Gastroesophageal sphincter (tissue), 3 donors: ENCODE measurements around the gene CYP2D6.

Source experiments
- POLR2A ChIP-seq, 2 donors: fragments of 450-650 bp; IDR thresholded peaks; one replicate each; pipeline ENCODE4 v1.6.1; 2017; ENCODE audit warnings: antibody characterized with exemption in 2 of 2, mild to moderate bottlenecking in 2 of 2, moderate library complexity in 1 of 2
- POLR2AphosphoS5 ChIP-seq: sonication (generic); formaldehyde crosslinking; IDR thresholded peaks from one replicate; pipeline ENCODE4 v1.6.1; 2017; ENCODE audit warnings: antibody characterized with exemption
- TF ChIP-seq, protein P1 (sequence below), 4 experiments: fragments of 200-600 bp in 2 of 4; fragments of 450-650 bp in 2 of 4; sonication (generic) in 1 of 4; IDR thresholded peaks; one replicate each; pipeline ENCODE4 v1.5.1; 2017 to 2019; ENCODE audit warnings: antibody characterized with exemption in 4 of 4, mild to moderate bottlenecking in 2 of 4, moderate library complexity in 2 of 4

DNA sequence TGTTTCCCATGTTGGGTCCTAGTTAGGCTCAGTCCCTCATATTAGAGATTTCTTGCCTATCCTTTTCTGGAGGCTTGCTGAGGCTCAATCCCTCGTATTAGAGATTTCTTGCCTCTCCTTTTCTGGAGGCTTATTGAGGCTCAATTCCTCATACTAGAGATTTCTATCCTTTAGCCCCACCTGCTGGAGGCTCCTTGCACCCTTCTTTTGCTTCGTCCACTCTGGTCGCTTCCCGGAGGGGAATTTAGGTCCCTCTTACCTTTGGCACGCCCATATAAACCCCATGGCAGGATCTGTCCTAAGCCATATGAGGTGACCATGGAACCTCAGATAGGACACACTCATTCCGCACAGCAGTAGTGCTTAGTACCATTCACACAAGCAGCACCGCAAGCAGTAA, 15.9 kb downstream of the CYP2D6 start:
- TF ChIP-seq, protein P1, sequence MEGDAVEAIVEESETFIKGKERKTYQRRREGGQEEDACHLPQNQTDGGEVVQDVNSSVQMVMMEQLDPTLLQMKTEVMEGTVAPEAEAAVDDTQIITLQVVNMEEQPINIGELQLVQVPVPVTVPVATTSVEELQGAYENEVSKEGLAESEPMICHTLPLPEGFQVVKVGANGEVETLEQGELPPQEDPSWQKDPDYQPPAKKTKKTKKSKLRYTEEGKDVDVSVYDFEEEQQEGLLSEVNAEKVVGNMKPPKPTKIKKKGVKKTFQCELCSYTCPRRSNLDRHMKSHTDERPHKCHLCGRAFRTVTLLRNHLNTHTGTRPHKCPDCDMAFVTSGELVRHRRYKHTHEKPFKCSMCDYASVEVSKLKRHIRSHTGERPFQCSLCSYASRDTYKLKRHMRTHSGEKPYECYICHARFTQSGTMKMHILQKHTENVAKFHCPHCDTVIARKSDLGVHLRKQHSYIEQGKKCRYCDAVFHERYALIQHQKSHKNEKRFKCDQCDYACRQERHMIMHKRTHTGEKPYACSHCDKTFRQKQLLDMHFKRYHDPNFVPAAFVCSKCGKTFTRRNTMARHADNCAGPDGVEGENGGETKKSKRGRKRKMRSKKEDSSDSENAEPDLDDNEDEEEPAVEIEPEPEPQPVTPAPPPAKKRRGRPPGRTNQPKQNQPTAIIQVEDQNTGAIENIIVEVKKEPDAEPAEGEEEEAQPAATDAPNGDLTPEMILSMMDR (IDR thresholded peaks at IDR 0.05) = peak in 1 of 4 experiments; percentile 45
- TF ChIP-seq POLR2AphosphoS5 (no peak), POLR2A (IDR thresholded peaks at IDR 0.05) (no peak)
